HG03280 (cell line): Measurements from ENCODE around the gene FRYL.
"Not testable (repeated sequence)": the region's sequence is repeated elsewhere in the genome, so short reads cannot be mapped to it uniquely, and the experiment has no call there.

Source experiments
- ATAC-seq: cut with Tn5 transposase; IDR thresholded peaks from one replicate; pipeline ENCODE4 v1.9.1; 2021; ENCODE audit warnings: mild to moderate bottlenecking, moderate library complexity; ENCODE audit not compliant: unreplicated experiment

Gene FRYL

GRCh38 chr4:48704091-48704802, 75.8 kb downstream of the FRYL start:
- no peak for ATAC-seq

- peak; percentile 4 for ATAC-seq
Observed at GRCh38 chr4:48699475-48699874, 80.6 kb downstream of the FRYL start.

GRCh38 chr4:48698029-48698971, 81.8 kb downstream of the FRYL start:
- ATAC-seq: no peak

- not testable (repeated sequence) for ATAC-seq
Observed at GRCh38 chr4:48697516-48697915, 82.6 kb downstream of the FRYL start.

- ATAC-seq: no peak
Observed at GRCh38 chr4:48694824-48695223, 85.3 kb downstream of the FRYL start.

- ATAC-seq: no peak
Observed at GRCh38 chr4:48693856-48694574, 86.1 kb downstream of the FRYL start.

- no peak for ATAC-seq
Observed at GRCh38 chr4:48692897-48693296, 87.2 kb downstream of the FRYL start.

GRCh38 chr4:48692044-48692443, 88.0 kb downstream of the FRYL start:
- no peak for ATAC-seq

- ATAC-seq: no peak
Observed at GRCh38 chr4:48688953-48689352, 91.1 kb downstream of the FRYL start.

- ATAC-seq: no peak
Observed at GRCh38 chr4:48687313-48688051, 92.6 kb downstream of the FRYL start.

GRCh38 chr4:48686369-48686768, 93.7 kb downstream of the FRYL start:
- no peak for ATAC-seq

GRCh38 chr4:48683784-48684666, 96.1 kb downstream of the FRYL start:
- peak; percentile 73 for ATAC-seq

GRCh38 chr4:48682870-48683269, 97.2 kb downstream of the FRYL start:
- not testable (repeated sequence) for ATAC-seq

GRCh38 chr4:48681856-48682255, 98.2 kb downstream of the FRYL start:
- peak; percentile 63 for ATAC-seq

- no peak for ATAC-seq
Observed at GRCh38 chr4:48680848-48681568, 99.1 kb downstream of the FRYL start.

- ATAC-seq: no peak
Observed at GRCh38 chr4:48673537-48673936, 106.5 kb downstream of the FRYL start.

GRCh38 chr4:48670587-48670986, 109.5 kb downstream of the FRYL start:
- no peak for ATAC-seq

GRCh38 chr4:48669086-48669485, 111.0 kb downstream of the FRYL start:
- no peak for ATAC-seq
